ENCODE data around the gene MICAL2.

The MICAL2 gene

GRCh38 chr11:12160680-12161079 is 50.3 kb downstream of the MICAL2 start:
- TF ChIP-seq TAF1 (IDR thresholded peaks at IDR 0.05; ENCODE audit: borderline replicate concordance, insufficient read depth, low read length) (no peak), POLR2AphosphoS5 (IDR thresholded peaks at IDR 0.05; ENCODE audit: low read depth, low read length) (no peak), FOXP2 (optimal IDR thresholded peaks at IDR 0.05; ENCODE audit: borderline replicate concordance, extremely low read depth, extremely low read length, insufficient read depth) (no peak), SIN3A (IDR thresholded peaks at IDR 0.05; ENCODE audit: borderline replicate concordance, insufficient read depth, low read length) (no peak)
- TF ChIP-seq, protein P1, sequence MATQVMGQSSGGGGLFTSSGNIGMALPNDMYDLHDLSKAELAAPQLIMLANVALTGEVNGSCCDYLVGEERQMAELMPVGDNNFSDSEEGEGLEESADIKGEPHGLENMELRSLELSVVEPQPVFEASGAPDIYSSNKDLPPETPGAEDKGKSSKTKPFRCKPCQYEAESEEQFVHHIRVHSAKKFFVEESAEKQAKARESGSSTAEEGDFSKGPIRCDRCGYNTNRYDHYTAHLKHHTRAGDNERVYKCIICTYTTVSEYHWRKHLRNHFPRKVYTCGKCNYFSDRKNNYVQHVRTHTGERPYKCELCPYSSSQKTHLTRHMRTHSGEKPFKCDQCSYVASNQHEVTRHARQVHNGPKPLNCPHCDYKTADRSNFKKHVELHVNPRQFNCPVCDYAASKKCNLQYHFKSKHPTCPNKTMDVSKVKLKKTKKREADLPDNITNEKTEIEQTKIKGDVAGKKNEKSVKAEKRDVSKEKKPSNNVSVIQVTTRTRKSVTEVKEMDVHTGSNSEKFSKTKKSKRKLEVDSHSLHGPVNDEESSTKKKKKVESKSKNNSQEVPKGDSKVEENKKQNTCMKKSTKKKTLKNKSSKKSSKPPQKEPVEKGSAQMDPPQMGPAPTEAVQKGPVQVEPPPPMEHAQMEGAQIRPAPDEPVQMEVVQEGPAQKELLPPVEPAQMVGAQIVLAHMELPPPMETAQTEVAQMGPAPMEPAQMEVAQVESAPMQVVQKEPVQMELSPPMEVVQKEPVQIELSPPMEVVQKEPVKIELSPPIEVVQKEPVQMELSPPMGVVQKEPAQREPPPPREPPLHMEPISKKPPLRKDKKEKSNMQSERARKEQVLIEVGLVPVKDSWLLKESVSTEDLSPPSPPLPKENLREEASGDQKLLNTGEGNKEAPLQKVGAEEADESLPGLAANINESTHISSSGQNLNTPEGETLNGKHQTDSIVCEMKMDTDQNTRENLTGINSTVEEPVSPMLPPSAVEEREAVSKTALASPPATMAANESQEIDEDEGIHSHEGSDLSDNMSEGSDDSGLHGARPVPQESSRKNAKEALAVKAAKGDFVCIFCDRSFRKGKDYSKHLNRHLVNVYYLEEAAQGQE (IDR thresholded peaks at IDR 0.05; ENCODE audit: insufficient read depth in 1 of 2, low read depth in 2 of 2, low read length in 2 of 2), result no peak

- TF ChIP-seq TAF1 (IDR thresholded peaks at IDR 0.05; ENCODE audit: borderline replicate concordance, insufficient read depth, low read length), result no peak
- no peak for TF ChIP-seq SIN3A (IDR thresholded peaks at IDR 0.05; ENCODE audit: borderline replicate concordance, insufficient read depth, low read length)
- TF ChIP-seq POLR2AphosphoS5 (IDR thresholded peaks at IDR 0.05; ENCODE audit: low read depth, low read length), result no peak
Measured at GRCh38 chr11:12161137-12161536, 50.7 kb downstream of the MICAL2 start.

DNA sequence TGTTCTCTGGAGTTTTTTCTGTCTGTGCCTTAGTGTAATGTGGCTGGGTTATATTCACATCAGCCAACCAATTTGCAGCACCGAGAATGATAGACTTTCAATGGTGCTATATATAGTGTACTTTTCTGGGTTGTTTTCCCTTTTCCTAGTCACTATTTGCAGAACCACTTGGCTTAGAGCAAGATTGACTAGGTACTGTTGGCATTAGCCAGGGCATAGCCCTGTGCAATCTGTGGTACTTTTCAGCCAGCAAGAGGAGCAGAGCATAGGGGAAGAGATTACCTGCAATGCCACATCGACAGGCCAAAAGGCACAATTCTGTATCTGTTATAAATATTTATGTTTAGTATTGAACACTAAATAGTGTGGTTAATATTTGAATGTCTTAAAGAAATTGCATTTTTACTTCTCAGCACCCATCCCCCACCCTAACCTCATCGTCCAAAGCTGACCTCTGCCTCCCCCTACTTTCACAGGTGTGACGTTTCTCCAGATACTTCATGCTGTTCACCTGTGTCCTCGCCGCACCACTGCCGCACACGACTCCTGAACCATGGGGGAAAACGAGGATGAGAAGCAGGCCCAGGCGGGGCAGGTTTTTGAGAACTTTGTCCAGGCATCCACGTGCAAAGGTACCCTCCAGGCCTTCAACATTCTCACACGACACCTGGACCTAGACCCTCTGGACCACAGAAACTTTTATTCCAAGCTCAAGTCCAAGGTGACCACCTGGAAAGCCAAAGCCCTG is 51.4 kb downstream of the MICAL2 start:
- TF ChIP-seq TAF1 (IDR thresholded peaks at IDR 0.05; ENCODE audit: borderline replicate concordance, insufficient read depth, low read length) (no peak), POLR2AphosphoS5 (IDR thresholded peaks at IDR 0.05; ENCODE audit: low read depth, low read length) (no peak), SIN3A (IDR thresholded peaks at IDR 0.05; ENCODE audit: borderline replicate concordance, insufficient read depth, low read length) (no peak), FOXP2 (optimal IDR thresholded peaks at IDR 0.05; ENCODE audit: borderline replicate concordance, extremely low read depth, extremely low read length, insufficient read depth) (no peak)
- TF ChIP-seq, protein P1 (IDR thresholded peaks at IDR 0.05; ENCODE audit: insufficient read depth in 1 of 2, low read depth in 2 of 2, low read length in 2 of 2), result no peak

DNA sequence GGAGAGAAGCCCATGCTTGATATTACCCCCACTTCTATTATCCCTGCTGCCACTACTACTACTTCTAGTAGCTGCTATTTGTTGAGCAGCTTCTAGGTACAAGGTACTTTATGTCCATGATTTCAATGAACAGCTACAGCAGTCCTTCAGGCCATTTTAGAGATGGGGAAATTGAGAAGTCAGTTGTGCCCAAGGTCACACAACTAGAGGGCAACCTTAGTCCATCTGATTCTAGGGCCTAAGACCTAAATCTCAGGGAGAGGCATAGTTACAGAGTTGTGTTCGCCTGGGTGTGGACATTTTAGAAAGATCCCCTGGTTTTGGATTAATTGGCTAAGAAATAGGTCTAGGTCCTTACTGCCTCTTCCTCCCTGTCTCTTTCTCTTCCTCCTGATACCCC is 52.3 kb downstream of the MICAL2 start:
- TF ChIP-seq POLR2AphosphoS5 (IDR thresholded peaks at IDR 0.05; ENCODE audit: low read depth, low read length) (no peak), FOXP2 (optimal IDR thresholded peaks at IDR 0.05; ENCODE audit: borderline replicate concordance, extremely low read depth, extremely low read length, insufficient read depth) (no peak), SIN3A (IDR thresholded peaks at IDR 0.05; ENCODE audit: borderline replicate concordance, insufficient read depth, low read length) (no peak), TAF1 (IDR thresholded peaks at IDR 0.05; ENCODE audit: borderline replicate concordance, insufficient read depth, low read length) (no peak)
- TF ChIP-seq, protein P1 (IDR thresholded peaks at IDR 0.05; ENCODE audit: insufficient read depth in 1 of 2, low read depth in 2 of 2, low read length in 2 of 2), result no peak

GRCh38 chr11:12163181-12163941 is 53.0 kb downstream of the MICAL2 start:
- TF ChIP-seq, protein P1 (IDR thresholded peaks at IDR 0.05; ENCODE audit: insufficient read depth in 1 of 2, low read depth in 2 of 2, low read length in 2 of 2), result no peak
- TF ChIP-seq FOXP2 (optimal IDR thresholded peaks at IDR 0.05; ENCODE audit: borderline replicate concordance, extremely low read depth, extremely low read length, insufficient read depth) (no peak), TAF1 (IDR thresholded peaks at IDR 0.05; ENCODE audit: borderline replicate concordance, insufficient read depth, low read length) (no peak), SIN3A (IDR thresholded peaks at IDR 0.05; ENCODE audit: borderline replicate concordance, insufficient read depth, low read length) (no peak), POLR2AphosphoS5 (IDR thresholded peaks at IDR 0.05; ENCODE audit: low read depth, low read length) (no peak)

All from PFSK-1 (cell line).